HEK293 (cell line): ENCODE results near the gene TPGS2.

Experiments
- FEZF1 ChIP-seq: fragments of 450-650 bp; formaldehyde crosslinking; IDR thresholded peaks from 2 replicates; pipeline ENCODE4 v1.5.1; 2016; ENCODE audit warnings: missing biosample characterization, missing genetic modification characterization
- KLF16 ChIP-seq: fragments of 450-650 bp; formaldehyde crosslinking; IDR thresholded peaks from 2 replicates; pipeline ENCODE4 v1.5.1; 2017; ENCODE audit warnings: missing biosample characterization, missing genetic modification characterization
- KLF8 ChIP-seq: fragments of 450-650 bp; formaldehyde crosslinking; IDR thresholded peaks from 2 replicates; pipeline ENCODE4 v1.5.1; 2016; ENCODE audit warnings: missing biosample characterization, missing genetic modification characterization
- PRDM1 ChIP-seq: fragments of 450-650 bp; formaldehyde crosslinking; IDR thresholded peaks from 2 replicates; pipeline ENCODE4; 2016; ENCODE audit warnings: missing biosample characterization, missing genetic modification characterization
- SALL2 ChIP-seq: fragments of 450-650 bp; formaldehyde crosslinking; IDR thresholded peaks from 2 replicates; pipeline ENCODE4 v1.5.0; 2017; ENCODE audit warnings: missing biosample characterization, mild to moderate bottlenecking, missing genetic modification characterization, borderline replicate concordance
- TCF7L2 ChIP-seq: IDR thresholded peaks from 2 replicates; pipeline ENCODE4 v1.6.1; 2011; ENCODE audit warnings: low read depth, mild to moderate bottlenecking, inconsistent platforms, low read length, moderate library complexity, borderline replicate concordance
- TRIM28 ChIP-seq: IDR thresholded peaks from 2 replicates; pipeline ENCODE4 v1.6.1; 2011; ENCODE audit warnings: low read length, control low read depth, borderline replicate concordance
- WT1 ChIP-seq: fragments of 450-650 bp; formaldehyde crosslinking; IDR thresholded peaks from 2 replicates; pipeline ENCODE4 v1.5.1; 2016; ENCODE audit warnings: missing biosample characterization, missing genetic modification characterization
- ZBTB7A ChIP-seq: fragments of 450-650 bp; formaldehyde crosslinking; IDR thresholded peaks from 2 replicates; pipeline ENCODE4 v1.5.1; 2016; ENCODE audit warnings: low read depth, missing biosample characterization, missing genetic modification characterization
- ZFP37 ChIP-seq: fragments of 450-650 bp; formaldehyde crosslinking; IDR thresholded peaks from 2 replicates; pipeline ENCODE4 v1.5.1; 2016; ENCODE audit warnings: missing biosample characterization, missing genetic modification characterization
- ZNF140 ChIP-seq: fragments of 450-650 bp; formaldehyde crosslinking; IDR thresholded peaks from 2 replicates; pipeline ENCODE4 v1.5.1; 2016; ENCODE audit warnings: missing biosample characterization, missing genetic modification characterization
- ZNF146 ChIP-seq: fragments of 450-650 bp; formaldehyde crosslinking; IDR thresholded peaks from 2 replicates; pipeline ENCODE4 v1.5.1; 2016; ENCODE audit warnings: missing biosample characterization, missing genetic modification characterization
- ZNF16 ChIP-seq: fragments of 450-650 bp; formaldehyde crosslinking; IDR thresholded peaks from 2 replicates; pipeline ENCODE4 v1.5.1; 2016; ENCODE audit warnings: low read depth, missing biosample characterization, missing genetic modification characterization
- ZNF202 ChIP-seq: fragments of 450-650 bp; formaldehyde crosslinking; IDR thresholded peaks from 2 replicates; pipeline ENCODE4 v1.5.1; 2016; ENCODE audit warnings: missing biosample characterization, missing genetic modification characterization, borderline replicate concordance
- ZNF266 ChIP-seq: fragments of 450-650 bp; formaldehyde crosslinking; IDR thresholded peaks from 2 replicates; pipeline ENCODE4 v1.5.1; 2016; ENCODE audit warnings: missing biosample characterization, missing genetic modification characterization, low read depth
- ZNF274 ChIP-seq, 2 experiments: fragments of 200-500 bp in 1 of 2; fragments of 450-650 bp in 1 of 2; sonication (Bioruptor generic) in 1 of 2; formaldehyde crosslinking in 1 of 2; IDR thresholded peaks; 2 replicates each; pipeline versions ENCODE4 v1.5.1 to v1.6.1; 2014 to 2016; ENCODE audit warnings: borderline replicate concordance in 1 of 2, inconsistent platforms in 1 of 2, low read length in 1 of 2, missing biosample characterization in 1 of 2, missing genetic modification characterization in 1 of 2
- ZNF292 ChIP-seq: fragments of 450-650 bp; formaldehyde crosslinking; IDR thresholded peaks from 2 replicates; pipeline ENCODE4 v1.5.1; 2016; ENCODE audit warnings: low read depth, missing biosample characterization, missing genetic modification characterization, borderline replicate concordance
- ZNF354C ChIP-seq: fragments of 450-650 bp; formaldehyde crosslinking; IDR thresholded peaks from 2 replicates; pipeline ENCODE4 v1.5.1; 2016; ENCODE audit warnings: missing biosample characterization, missing genetic modification characterization, low read depth, borderline replicate concordance
- ZNF362 ChIP-seq: fragments of 450-650 bp; formaldehyde crosslinking; IDR thresholded peaks from 2 replicates; pipeline ENCODE4 v1.5.1; 2016; ENCODE audit warnings: missing biosample characterization, missing genetic modification characterization
- ZNF473 ChIP-seq: fragments of 450-650 bp; formaldehyde crosslinking; IDR thresholded peaks from 2 replicates; pipeline ENCODE4 v1.5.1; 2017; ENCODE audit warnings: missing biosample characterization, missing genetic modification characterization
- ZNF488 ChIP-seq: fragments of 450-650 bp; formaldehyde crosslinking; IDR thresholded peaks from 2 replicates; pipeline ENCODE4 v1.5.1; 2016; ENCODE audit warnings: missing biosample characterization, missing genetic modification characterization
- ZNF513 ChIP-seq: fragments of 450-650 bp; IDR thresholded peaks from 2 replicates; pipeline ENCODE4 v1.5.1; 2018; ENCODE audit warnings: missing biosample characterization, missing genetic modification characterization
- ZNF610 ChIP-seq: fragments of 450-650 bp; formaldehyde crosslinking; IDR thresholded peaks from 2 replicates; pipeline ENCODE4 v1.5.1; 2016; ENCODE audit warnings: missing biosample characterization, missing genetic modification characterization, borderline replicate concordance
- ZNF621 ChIP-seq: fragments of 450-650 bp; formaldehyde crosslinking; IDR thresholded peaks from 2 replicates; pipeline ENCODE4 v1.5.1; 2017; ENCODE audit warnings: missing biosample characterization, missing genetic modification characterization
- ZNF654 ChIP-seq: fragments of 450-650 bp; formaldehyde crosslinking; IDR thresholded peaks from 2 replicates; pipeline ENCODE4 v1.5.1; 2016; ENCODE audit warnings: low read depth, missing biosample characterization, missing genetic modification characterization
- ZNF776 ChIP-seq: fragments of 450-650 bp; formaldehyde crosslinking; IDR thresholded peaks from 2 replicates; pipeline ENCODE4 v1.5.0; 2017; ENCODE audit warnings: missing biosample characterization, missing genetic modification characterization, borderline replicate concordance
- ZNF792 ChIP-seq: fragments of 450-650 bp; formaldehyde crosslinking; IDR thresholded peaks from 2 replicates; pipeline ENCODE4 v1.5.1; 2016; ENCODE audit warnings: missing biosample characterization, missing genetic modification characterization
- TF ChIP-seq, protein P1 (sequence below): fragments of 450-650 bp; formaldehyde crosslinking; IDR thresholded peaks from 2 replicates; pipeline ENCODE4 v1.5.1; 2016; ENCODE audit warnings: missing biosample characterization, missing genetic modification characterization
- TF ChIP-seq, protein P2 (sequence below): fragments of 450-650 bp; formaldehyde crosslinking; IDR thresholded peaks from 2 replicates; pipeline ENCODE4 v1.5.1; 2016; ENCODE audit warnings: missing biosample characterization, missing genetic modification characterization
- TF ChIP-seq, protein P3 (sequence below): fragments of 450-650 bp; formaldehyde crosslinking; IDR thresholded peaks from 2 replicates; pipeline ENCODE4 v1.5.1; 2017; ENCODE audit warnings: missing biosample characterization, missing genetic modification characterization

TPGS2 gene

DNA sequence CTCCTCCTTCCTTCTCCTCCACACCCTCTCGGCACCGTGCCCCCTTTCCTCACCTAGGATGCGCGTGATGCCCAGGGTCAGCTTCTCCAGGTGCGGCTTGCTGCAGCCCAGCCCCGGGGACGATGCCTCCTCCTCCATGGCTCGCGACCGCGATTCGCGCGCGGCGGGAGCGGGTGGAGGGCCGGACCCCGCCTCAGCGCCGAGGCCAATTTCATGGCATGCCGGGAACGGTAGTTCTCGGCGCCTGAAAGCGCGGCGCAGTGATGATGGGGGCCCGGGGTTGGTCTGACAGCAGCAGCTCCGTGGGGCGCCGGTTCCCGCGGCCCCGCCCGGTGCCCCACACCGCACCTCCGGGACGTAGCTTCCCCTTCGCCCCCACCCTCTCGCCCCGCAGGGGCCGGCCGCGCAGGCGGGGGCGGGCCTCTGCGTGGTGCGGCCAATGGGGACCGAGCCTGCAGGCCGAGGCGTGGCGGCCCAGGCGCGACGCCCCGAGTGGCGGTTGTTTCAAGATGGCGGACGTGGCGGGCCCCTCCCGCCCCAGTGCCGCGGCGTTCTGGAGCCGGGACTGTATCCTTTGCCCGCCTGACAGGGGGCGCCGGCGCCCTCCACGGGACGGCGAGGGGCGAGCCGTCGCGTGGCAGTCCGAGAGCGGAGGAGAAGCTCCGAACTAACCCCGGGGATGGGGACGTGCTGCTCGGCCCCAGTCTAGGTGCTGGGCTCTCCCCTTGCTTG, at the start of gene TPGS2, which contains the start of gene KIAA1328 (continued):
- TF ChIP-seq TCF7L2: no peak
- no peak for TF ChIP-seq ZBTB7A
- TF ChIP-seq ZNF654: no peak
- TF ChIP-seq FEZF1 (tag by site-specific recombination): 0 out of 2 replicates have a peak, but pooled peaks have one; percentile 1
- no peak for TF ChIP-seq ZNF776 (tag by site-specific recombination)
- TF ChIP-seq, protein P1, sequence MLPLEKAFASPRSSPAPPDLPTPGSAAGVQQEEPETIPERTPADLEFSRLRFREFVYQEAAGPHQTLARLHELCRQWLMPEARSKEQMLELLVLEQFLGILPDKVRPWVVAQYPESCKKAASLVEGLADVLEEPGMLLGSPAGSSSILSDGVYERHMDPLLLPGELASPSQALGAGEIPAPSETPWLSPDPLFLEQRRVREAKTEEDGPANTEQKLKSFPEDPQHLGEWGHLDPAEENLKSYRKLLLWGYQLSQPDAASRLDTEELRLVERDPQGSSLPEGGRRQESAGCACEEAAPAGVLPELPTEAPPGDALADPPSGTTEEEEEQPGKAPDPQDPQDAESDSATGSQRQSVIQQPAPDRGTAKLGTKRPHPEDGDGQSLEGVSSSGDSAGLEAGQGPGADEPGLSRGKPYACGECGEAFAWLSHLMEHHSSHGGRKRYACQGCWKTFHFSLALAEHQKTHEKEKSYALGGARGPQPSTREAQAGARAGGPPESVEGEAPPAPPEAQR (tag by site-specific recombination): no peak
- TF ChIP-seq KLF8: peak; percentile 66; the same call in 1 of the 2 replicates
- TF ChIP-seq, protein P2, sequence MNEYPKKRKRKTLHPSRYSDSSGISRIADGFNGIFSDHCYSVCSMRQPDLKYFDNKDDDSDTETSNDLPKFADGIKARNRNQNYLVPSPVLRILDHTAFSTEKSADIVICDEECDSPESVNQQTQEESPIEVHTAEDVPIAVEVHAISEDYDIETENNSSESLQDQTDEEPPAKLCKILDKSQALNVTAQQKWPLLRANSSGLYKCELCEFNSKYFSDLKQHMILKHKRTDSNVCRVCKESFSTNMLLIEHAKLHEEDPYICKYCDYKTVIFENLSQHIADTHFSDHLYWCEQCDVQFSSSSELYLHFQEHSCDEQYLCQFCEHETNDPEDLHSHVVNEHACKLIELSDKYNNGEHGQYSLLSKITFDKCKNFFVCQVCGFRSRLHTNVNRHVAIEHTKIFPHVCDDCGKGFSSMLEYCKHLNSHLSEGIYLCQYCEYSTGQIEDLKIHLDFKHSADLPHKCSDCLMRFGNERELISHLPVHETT (tag by site-specific recombination): no peak
- no peak for TF ChIP-seq ZNF274 (IDR thresholded peaks at IDR 0.05; ENCODE audit: low read length)
- no peak for TF ChIP-seq ZNF274 (tag by site-specific recombination; IDR thresholded peaks at IDR 0.05; ENCODE audit: borderline replicate concordance)
- TF ChIP-seq ZNF488 (tag by site-specific recombination): no peak
- TF ChIP-seq ZNF513 (tag by site-specific recombination): no peak
- TF ChIP-seq, protein P3, sequence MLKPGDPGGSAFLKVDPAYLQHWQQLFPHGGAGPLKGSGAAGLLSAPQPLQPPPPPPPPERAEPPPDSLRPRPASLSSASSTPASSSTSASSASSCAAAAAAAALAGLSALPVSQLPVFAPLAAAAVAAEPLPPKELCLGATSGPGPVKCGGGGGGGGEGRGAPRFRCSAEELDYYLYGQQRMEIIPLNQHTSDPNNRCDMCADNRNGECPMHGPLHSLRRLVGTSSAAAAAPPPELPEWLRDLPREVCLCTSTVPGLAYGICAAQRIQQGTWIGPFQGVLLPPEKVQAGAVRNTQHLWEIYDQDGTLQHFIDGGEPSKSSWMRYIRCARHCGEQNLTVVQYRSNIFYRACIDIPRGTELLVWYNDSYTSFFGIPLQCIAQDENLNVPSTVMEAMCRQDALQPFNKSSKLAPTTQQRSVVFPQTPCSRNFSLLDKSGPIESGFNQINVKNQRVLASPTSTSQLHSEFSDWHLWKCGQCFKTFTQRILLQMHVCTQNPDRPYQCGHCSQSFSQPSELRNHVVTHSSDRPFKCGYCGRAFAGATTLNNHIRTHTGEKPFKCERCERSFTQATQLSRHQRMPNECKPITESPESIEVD: no peak
- peak; percentile 78; the same call in 1 of the 2 replicates for TF ChIP-seq ZNF610
- TF ChIP-seq ZNF140 (tag by site-specific recombination): no peak
- no peak for TF ChIP-seq WT1 (tag by site-specific recombination)
- no peak for TF ChIP-seq ZNF202 (tag by site-specific recombination)
- no peak for TF ChIP-seq ZNF473 (tag by site-specific recombination)
- no peak for TF ChIP-seq ZNF362 (tag by site-specific recombination)
- peak; percentile 77 for TF ChIP-seq ZFP37 (tag by site-specific recombination)
- no peak for TF ChIP-seq PRDM1 (tag by site-specific recombination)
- 0 out of 2 replicates have a peak, but pooled peaks have one; percentile 57 for TF ChIP-seq ZNF792
- no peak for TF ChIP-seq ZNF621 (tag by site-specific recombination)
- TF ChIP-seq TRIM28: no peak
- TF ChIP-seq ZNF292 (tag by site-specific recombination): no peak
- TF ChIP-seq ZNF146: no peak
- TF ChIP-seq ZNF16 (tag by site-specific recombination): no peak
- no peak for TF ChIP-seq ZNF354C (tag by site-specific recombination)
- no peak for TF ChIP-seq SALL2 (tag by site-specific recombination)
- no peak for TF ChIP-seq ZNF266 (tag by site-specific recombination)
- peak; percentile 67 for TF ChIP-seq KLF16 (tag by site-specific recombination)
